K562 (cell line): ENCODE measurements around the gene SLC12A4. TPM values are rescaled to one million over a fixed set of nuclear protein-coding genes. Genes with fewer than 3 reads are reported as not detected.

Source experiments
- ATAC-seq: fragments of 200-7000 bp; cut with Tn5 transposase; 3 replicates; pipeline ENCODE4 v1.9.1; 2020; ENCODE audit warnings: moderate library complexity
- BruUV-seq: library from RNA; stranded (reverse); fragments of 400-500 nt; replicated peaks from 2 replicates; lab custom pipeline; 2021; lab: Mats Ljungman, UMichigan
- CTCF ChIA-PET: fragments of 300-600 bp; formaldehyde crosslinking; extraction: SDS; loops from one replicate; lab custom pipeline; 2021; ENCODE audit warnings: low intra/inter-chr PET ratio; lab: Yijun Ruan, JAX
- POLR2A ChIA-PET: fragments of 300-600, 350-650 bp; sonication (Branson Sonifier 250); formaldehyde crosslinking; extraction: SDS; loops from one replicate; lab custom pipeline; 2021; ENCODE audit warnings: antibody characterized with exemption, inconsistent platforms; lab: Yijun Ruan, JAX
- DNase-seq, 4 experiments: peaks; one replicate each; pipeline versions ENCODE4 v3.0.0 to v3.0.0-alpha.2; 2011 to 2018; ENCODE audit warnings: low spot score in 3 of 4, mixed read lengths in 3 of 4; ENCODE audit errors: extremely low read depth in 1 of 4
- FAIRE-seq: peaks from 2 replicates; lab custom pipeline; 2011; peaks lifted over from hg19 to GRCh38; lab: Jason Lieb, UNC
- H2AFZ ChIP-seq: 2 replicates; pipeline ENCODE4 v1.6.0; 2011; ENCODE audit warnings: low read depth, low read length, control low read depth, inconsistent platforms
- H3K27ac ChIP-seq: fragments of 200-600 bp; 3 replicates; pipeline ENCODE4 v1.8.0; 2011; ENCODE audit warnings: low read depth, mild to moderate bottlenecking, control low read depth, inconsistent platforms, low read length, moderate library complexity, mixed read lengths; ENCODE audit errors: extremely low read depth
- H3K27me3 ChIP-seq, 2 experiments: fragments of 300-600 bp in 1 of 2; 2 replicates in 1 of 2; 3 replicates in 1 of 2; pipeline versions ENCODE4 v1.6.0 to v1.8.0; 2011; ENCODE audit warnings: inconsistent platforms in 2 of 2, low read length in 2 of 2, mild to moderate bottlenecking in 1 of 2, mixed read lengths in 1 of 2, moderate library complexity in 1 of 2; ENCODE audit not compliant: control insufficient read depth in 2 of 2, insufficient read depth in 2 of 2
- H3K36me3 ChIP-seq: fragments of 300-600 bp; 3 replicates; pipeline ENCODE4 v1.8.0; 2011; ENCODE audit warnings: mild to moderate bottlenecking, low read length, inconsistent platforms; ENCODE audit not compliant: control insufficient read depth, insufficient read depth
- H3K4me1 ChIP-seq, 2 experiments: fragments of 200-600 bp in 1 of 2; replicated peaks in 1 of 2; 2 replicates in 1 of 2; 3 replicates in 1 of 2; pipeline versions ENCODE4 v1.5.1 to v1.8.0; 2011; ENCODE audit warnings: inconsistent platforms in 2 of 2, low read length in 2 of 2, mild to moderate bottlenecking in 1 of 2, mixed read lengths in 1 of 2, moderate library complexity in 1 of 2; ENCODE audit not compliant: control insufficient read depth in 2 of 2, insufficient read depth in 2 of 2
- H3K4me2 ChIP-seq: 2 replicates; pipeline ENCODE4 v1.6.1; 2011; ENCODE audit warnings: low read length, control low read depth, inconsistent platforms, mixed read lengths; ENCODE audit not compliant: insufficient read depth
- H3K4me3 ChIP-seq: fragments of 200-600 bp; sonication (generic), shearing (Covaris generic); 2 replicates; pipeline ENCODE4 v1.5.1; 2016; ENCODE audit warnings: control low read depth, inconsistent platforms
- H3K79me2 ChIP-seq: fragments of 200-600 bp; 3 replicates; pipeline ENCODE4 v1.8.0; 2011; ENCODE audit warnings: low read length, inconsistent platforms; ENCODE audit not compliant: control insufficient read depth, insufficient read depth
- H3K9ac ChIP-seq, 2 experiments: 2 replicates each; pipeline versions ENCODE4 v1.6.0 to v1.6.1; 2011; ENCODE audit warnings: low read depth in 2 of 2, low read length in 2 of 2, control low read depth in 1 of 2, inconsistent platforms in 1 of 2, mild to moderate bottlenecking in 1 of 2, mixed read lengths in 1 of 2; ENCODE audit not compliant: insufficient read depth in 1 of 2
- H3K9me1 ChIP-seq: one replicate; pipeline ENCODE4 v1.6.0; 2011; ENCODE audit warnings: inconsistent platforms, mild to moderate bottlenecking, low read length, moderate library complexity; ENCODE audit not compliant: control insufficient read depth, insufficient read depth
- H3K9me3 ChIP-seq: replicated peaks from 2 replicates; pipeline ENCODE4 v1.5.1; 2011; ENCODE audit warnings: low read depth, low read length, inconsistent platforms; ENCODE audit not compliant: control insufficient read depth, insufficient read depth
- H4K20me1 ChIP-seq: replicated peaks from 2 replicates; pipeline ENCODE4 v1.6.1; 2011; ENCODE audit warnings: low read length, inconsistent platforms, mixed read lengths; ENCODE audit not compliant: control insufficient read depth, insufficient read depth
- ATF7 ChIP-seq: fragments of 450-650 bp; IDR thresholded peaks from 2 replicates; pipeline ENCODE4 v1.7.1; 2014; ENCODE audit warnings: mild to moderate bottlenecking, moderate library complexity
- CBFA2T3 ChIP-seq: fragments of 450-650 bp; IDR thresholded peaks from 2 replicates; pipeline ENCODE4 v1.6.1; 2017
- IFI16 ChIP-seq: fragments of 250-450 bp; sonication (Bioruptor Pico); IDR thresholded peaks from 2 replicates; pipeline ENCODE4 v2.1.2; 2022; ENCODE audit warnings: mild to moderate bottlenecking, inconsistent platforms
- MCM5 ChIP-seq: fragments of 450-650 bp; IDR thresholded peaks from 2 replicates; pipeline ENCODE4 v1.6.1; 2016; ENCODE audit warnings: low read depth
- NCOR1 ChIP-seq: fragments of 450-650 bp; IDR thresholded peaks from 2 replicates; pipeline ENCODE4 v1.6.1; 2016; ENCODE audit warnings: mild to moderate bottlenecking, moderate library complexity
- NFE2L1 ChIP-seq: fragments of 450-650 bp; IDR thresholded peaks from 2 replicates; pipeline ENCODE4 v1.6.1; 2016; ENCODE audit warnings: missing genetic modification characterization, low read depth, mild to moderate bottlenecking, missing compliant biosample characterization, moderate library complexity, borderline replicate concordance
- NUFIP1 ChIP-seq: fragments of 450-650 bp; IDR thresholded peaks from 2 replicates; pipeline ENCODE4 v1.6.1; 2018; ENCODE audit not compliant: partially characterized antibody
- PRDM10 ChIP-seq: fragments of 450-650 bp; IDR thresholded peaks from 2 replicates; pipeline ENCODE4 v1.6.1; 2018; ENCODE audit not compliant: partially characterized antibody
- SIN3A ChIP-seq, 2 experiments: fragments of 150-350 bp in 1 of 2; IDR thresholded peaks; 2 replicates each; pipeline ENCODE4 v1.6.1; 2011 to 2016; ENCODE audit warnings: borderline replicate concordance in 2 of 2, low read depth in 2 of 2, low read length in 2 of 2, mild to moderate bottlenecking in 2 of 2, moderate library complexity in 2 of 2; ENCODE audit not compliant: control insufficient read depth in 1 of 2
- SRSF1 ChIP-seq: fragments of 200-400 bp; formaldehyde crosslinking; IDR thresholded peaks from 2 replicates; pipeline ENCODE4 v1.6.1; 2017; ENCODE audit warnings: mild to moderate bottlenecking, low read depth, low read length, moderate library complexity
- TARDBP ChIP-seq: fragments of 450-650 bp; IDR thresholded peaks from 2 replicates; pipeline ENCODE4 v1.6.1; 2016
- THAP7 ChIP-seq: fragments of 250-450 bp; sonication (Bioruptor Pico); IDR thresholded peaks from 2 replicates; pipeline ENCODE4 v1.5.0; 2021
- ZBTB1 ChIP-seq: sonication (generic); formaldehyde crosslinking; IDR thresholded peaks from 2 replicates; pipeline ENCODE4 v1.8.1; 2023; ENCODE audit warnings: missing genetic modification reagents, low read depth, mild to moderate bottlenecking, borderline replicate concordance
- ZBTB26 ChIP-seq: fragments of 450-650 bp; formaldehyde crosslinking; IDR thresholded peaks from 2 replicates; pipeline ENCODE4 v1.4.0; 2022; ENCODE audit warnings: missing genetic modification characterization
- ZBTB9 ChIP-seq: fragments of 450-650 bp; formaldehyde crosslinking; IDR thresholded peaks from 2 replicates; pipeline ENCODE4 v1.4.0; 2020; ENCODE audit warnings: mild to moderate bottlenecking, moderate library complexity
- WGBS: fragments of 100-300 bp; shearing (Covaris generic); methylation state at CpG from one replicate; pipeline ENCODE4 v1.1.6; 2016; ENCODE audit warnings: low coverage, mixed read lengths; ENCODE audit not compliant: insufficient coverage; ENCODE audit errors: missing lambda C conversion rate; 5-methylcytosine and 5-hydroxymethylcytosine counted together
- in situ Hi-C: fragments of 300-500 bp; cut with MboI; formaldehyde crosslinking; loops from 4 replicates; pipeline ENCODE4 v1.15.0; 2018; ENCODE audit warnings: inconsistent platforms, mixed read lengths
- intact Hi-C: fragments of 100-400 bp; cut with micrococcal nuclease; formaldehyde crosslinking; loops from 2 replicates; pipeline ENCODE4 v1.14.2; 2022
- polyA plus RNA-seq, 8 experiments: library from polyadenylated mRNA; depleted of rRNA in 4 of 8; stranded (reverse) in 5 of 8; unstranded in 3 of 8; fragments of >200 nt; fragmentation: Nextera tagmentation in 2 of 8; fragmentation: Illumina TruSeq in 1 of 8; extraction: Ambion mirVana in 2 of 8; extraction: Trizol in 1 of 8; gene quantifications; 2 replicates each; pipeline versions ENCODE4 v1.2.1 to v1.2.3, GENCODE V29; 2011 to 2014; ENCODE audit warnings: inconsistent platforms in 1 of 8, missing spikeins in 1 of 8
- total RNA-seq, 7 experiments: library from RNA; depleted of rRNA in 6 of 7; stranded (reverse); fragments of >200 nt in 6 of 7; fragmentation: Illumina TruSeq in 2 of 7; extraction: Trizol in 2 of 7; gene quantifications; 2 replicates each; pipeline versions ENCODE4 v1.2.1 to v1.2.3, GENCODE V29; 2011 to 2021; ENCODE audit warnings: low replicate concordance in 1 of 7

Gene SLC12A4
- total and polyA plus RNA-seq, 9 of the 15 experiments (the other 6 are each of a cell fraction or from before 2014, with no cell fraction given), result 0.75 to 43.5 (median 15.0) TPM

GRCh38 chr16:67907397-67908180 is 60.8 kb downstream of the SLC12A4 start:
- BruUV-seq, result no TSS peak
- in situ Hi-C loops, result no loop called here
- POLR2A ChIA-PET, result interaction anchor here (0.6 to 2.7 kb wide), 3 partner anchors 10 to 17 kb away, joined by 3 to 13 read pairs (median 6); partner anchors contain the start of gene PSKH1
- no peak for TF ChIP-seq ATF7
- TF ChIP-seq CBFA2T3, result no peak
- TF ChIP-seq NCOR1, result no peak
- TF ChIP-seq THAP7 (CRISPR knock-in tag), result no peak
- no peak for TF ChIP-seq NUFIP1
- TF ChIP-seq ZBTB9 (CRISPR knock-in tag), result no peak
- no peak for TF ChIP-seq SRSF1
- TF ChIP-seq TARDBP, result no peak
- no peak for TF ChIP-seq ZBTB1 (CRISPR knock-in tag)
- TF ChIP-seq NFE2L1 (tag), result no peak
- no peak for TF ChIP-seq IFI16
- no peak for TF ChIP-seq ZBTB26
- TF ChIP-seq SIN3A (IDR thresholded peaks at IDR 0.05; ENCODE audit: borderline replicate concordance in 2 of 2, control insufficient read depth in 1 of 2, low read depth in 2 of 2, low read length in 2 of 2), result no peak
- no peak for TF ChIP-seq PRDM10
- no peak for TF ChIP-seq MCM5

More at GRCh38 chr16:67907397-67908180, 60.8 kb downstream of the SLC12A4 start:
- intact Hi-C loops, result no loop called here
- no peaks in the 10 kb centered on the region for H3K9me1 ChIP-seq
- H3K27ac ChIP-seq, result no peak overlapping the region
- H3K9ac ChIP-seq, result no peak overlapping the region
- no peak overlapping the region for H2AFZ ChIP-seq
- CTCF ChIA-PET, result no interaction called here
- no peak overlapping the region for H3K4me2 ChIP-seq
- no peak for DNase-seq
- H3K4me3 ChIP-seq, result no peak overlapping the region
- H3K9me3 ChIP-seq, result no peaks in the 10 kb centered on the region
- 70% methylated on average over 11 of the region's 11 CpGs for WGBS
- no peaks in the 10 kb centered on the region for H3K27me3 ChIP-seq
- no peak for ATAC-seq
- peaks cover 7% of the 10 kb centered on the region; the same call in 2 of the 3 replicates for H3K36me3 ChIP-seq
- no peak for FAIRE-seq
- peaks cover 2% of the 10 kb centered on the region; the same call in 1 of the 2 replicates for H4K20me1 ChIP-seq
- peaks cover 0 to 6% of the 10 kb centered on the region in 2 experiments; a peak in 1 of 5 replicates for H3K4me1 ChIP-seq
- no peaks in the 10 kb centered on the region for H3K79me2 ChIP-seq
